Astrocyte of the spinal cord (primary cell): ENCODE measurements around the gene FARP1.

Experiments used
- DNase-seq: peaks from one replicate; pipeline ENCODE4 v3.0.0; 2011; ENCODE audit warnings: low read depth, low spot score
- H3K4me3 ChIP-seq: 2 replicates; pipeline ENCODE4 v1.5.1; 2011; ENCODE audit warnings: low read depth, mild to moderate bottlenecking, low read length, moderate library complexity
- CTCF ChIP-seq: IDR thresholded peaks from 2 replicates; pipeline ENCODE4 v1.5.1; 2012; ENCODE audit warnings: low read depth, mild to moderate bottlenecking, low read length, inconsistent platforms
- in situ Hi-C: cut with HindIII; loops from 2 replicates; pipeline ENCODE4 v1.10.0; 2017; ENCODE audit warnings: low sequenced_read_pairs

FARP1 gene

GRCh38 chr13:98353750-98354149, 210.9 kb downstream of the FARP1 start:
- H3K4me3 ChIP-seq, result no peak overlapping the region
- no peak for TF ChIP-seq CTCF
- in situ Hi-C loops, result no loop called here
- DNase-seq, result peak; percentile 32

GRCh38 chr13:98358937-98359336, 216.0 kb downstream of the FARP1 start:
- no peak for DNase-seq
- H3K4me3 ChIP-seq, result no peak overlapping the region
- no peak for TF ChIP-seq CTCF
- in situ Hi-C loops, result no loop called here

- in situ Hi-C loops, result no loop called here
- no peak for TF ChIP-seq CTCF
Measured at GRCh38 chr13:98360545-98360944, 217.7 kb downstream of the FARP1 start.

GRCh38 chr13:98363326-98363725, 220.4 kb downstream of the FARP1 start:
- in situ Hi-C loops, result no loop called here
- H3K4me3 ChIP-seq, result no peak overlapping the region
- DNase-seq, result no peak
- no peak for TF ChIP-seq CTCF

More at GRCh38 chr13:98360545-98360944, 217.7 kb downstream of the FARP1 start:
- DNase-seq, result no peak
- no peak overlapping the region for H3K4me3 ChIP-seq

- no peak for DNase-seq
- in situ Hi-C loops, result no loop called here
- TF ChIP-seq CTCF, result no peak
- H3K4me3 ChIP-seq, result no peak overlapping the region
Measured at GRCh38 chr13:98364179-98364578, 221.3 kb downstream of the FARP1 start.

- H3K4me3 ChIP-seq, result no peak overlapping the region
- in situ Hi-C loops, result no loop called here
- TF ChIP-seq CTCF, result no peak
- DNase-seq, result no peak
Measured at GRCh38 chr13:98364647-98365046, 221.8 kb downstream of the FARP1 start.

GRCh38 chr13:98365302-98365701, 222.4 kb downstream of the FARP1 start:
- no peak for TF ChIP-seq CTCF
- H3K4me3 ChIP-seq, result no peak overlapping the region
- DNase-seq, result no peak
- in situ Hi-C loops, result no loop called here
